ENCODE measurements around the gene RAB3IL1. TPM values are rescaled to one million over a fixed set of nuclear protein-coding genes. Genes with fewer than 3 reads are reported as not detected.

RAB3IL1 gene
- total RNA-seq, 2 experiments from 2014 or later: 0.28 to 1.6 TPM

- H3K4me3 Mint-ChIP-seq: no peak overlapping the region
- POLR2A ChIA-PET: interaction anchor here (1.3 kb wide), 1 partner anchor 156 kb away, joined by 3 read pairs; the partner anchor contains the start of genes FEN1 and TMEM258
- H3K27ac Mint-ChIP-seq: no peak overlapping the region
- DNase-seq (no peak), ATAC-seq (ENCODE audit: low read depth) (no peak)
- no peaks in the 10 kb centered on the region for H3K9me3 Mint-ChIP-seq
- H3K4me1 Mint-ChIP-seq: no peaks in the 10 kb centered on the region
- no peaks in the 10 kb centered on the region for H3K36me3 Mint-ChIP-seq
- peaks cover 3% of the 10 kb centered on the region for H3K27me3 Mint-ChIP-seq
Measured at GRCh38 chr11:61948505-61948904, 31.1 kb upstream of the RAB3IL1 start.

DNA sequence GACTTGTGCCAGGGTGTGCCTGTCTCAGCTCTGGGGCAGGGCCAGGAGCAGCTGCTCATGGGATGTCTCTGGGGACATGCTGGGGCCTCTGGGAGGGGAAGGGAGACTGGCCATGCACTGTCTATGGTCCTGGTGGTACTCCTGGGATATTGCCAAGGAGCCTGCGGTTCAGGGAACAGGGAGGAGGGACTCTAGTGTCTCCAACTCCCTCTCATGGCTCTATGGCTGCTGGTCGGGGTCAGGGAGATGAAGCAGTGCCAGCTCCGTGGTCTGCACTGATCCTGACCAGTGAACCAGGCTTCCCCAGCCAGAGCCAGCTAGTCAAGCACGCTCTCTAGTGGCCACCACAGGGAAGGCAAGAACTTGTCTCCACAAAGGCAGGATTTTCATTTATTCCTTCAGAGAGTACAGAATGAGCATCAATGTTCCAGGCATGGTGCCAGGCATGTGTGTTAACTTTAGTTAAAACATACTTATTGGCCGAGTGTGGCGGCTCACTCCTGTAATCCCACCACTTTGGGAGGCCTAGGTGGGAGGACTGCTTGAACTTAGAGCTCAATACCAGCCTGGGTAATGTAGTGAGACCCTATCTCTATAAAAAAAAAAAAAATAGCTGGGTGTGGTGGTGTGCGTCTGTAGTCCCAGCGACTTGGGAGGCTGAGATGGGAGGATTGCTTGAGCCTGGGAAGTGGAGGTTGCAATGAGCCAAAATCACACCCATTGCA, 30.3 kb upstream of the RAB3IL1 start:
- H3K27me3 Mint-ChIP-seq: peaks cover 3% of the 10 kb centered on the region
- no peaks in the 10 kb centered on the region for H3K9me3 Mint-ChIP-seq
- H3K4me1 Mint-ChIP-seq: no peaks in the 10 kb centered on the region
- ATAC-seq (ENCODE audit: low read depth) (peak; percentile 70), DNase-seq (peak; percentile 70)
- POLR2A ChIA-PET: interaction anchor here (1.0 to 1.5 kb wide), 3 partner anchors 20 to 155 kb away, joined by 3 to 4 read pairs (median 3); partner anchors contain the start of genes FEN1, FTH1 and TMEM258
- no peak overlapping the region for H3K4me3 Mint-ChIP-seq
- no peak overlapping the region for H3K27ac Mint-ChIP-seq
- H3K36me3 Mint-ChIP-seq: no peaks in the 10 kb centered on the region

DNA sequence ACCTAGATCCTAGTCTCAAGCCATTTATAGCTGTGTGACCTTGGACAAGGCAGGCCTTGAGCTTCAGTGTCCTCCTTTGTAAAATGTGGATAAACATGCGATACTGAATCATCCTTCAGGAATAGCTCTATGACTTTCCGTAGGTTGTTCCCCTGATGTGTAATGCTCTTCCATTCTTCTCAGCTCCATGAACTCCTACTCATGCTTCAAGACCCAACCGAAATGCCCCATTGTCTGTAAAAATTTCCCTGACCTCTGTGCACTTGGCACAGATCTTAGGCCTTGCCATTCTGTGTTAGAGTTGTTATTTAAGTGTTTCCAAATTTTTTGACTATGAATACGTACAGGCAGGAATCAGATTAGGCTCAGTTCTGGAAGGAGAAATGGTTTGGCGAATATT, 29.5 kb upstream of the RAB3IL1 start:
- POLR2A ChIA-PET: interaction anchor here (0.5 to 1.5 kb wide), 4 partner anchors 21 to 154 kb away, joined by 3 to 10 read pairs (median 4); partner anchors contain the start of genes FEN1, FTH1 and TMEM258
- Mint-ChIP-seq H3K27me3 (peaks cover 10% of the 10 kb centered on the region), H3K27ac (no peak overlapping the region), H3K36me3 (no peaks in the 10 kb centered on the region), H3K4me1 (no peaks in the 10 kb centered on the region), H3K9me3 (no peaks in the 10 kb centered on the region), H3K4me3 (no peak overlapping the region)
- DNase-seq (no peak), ATAC-seq (ENCODE audit: low read depth) (no peak)

- no peak for DNase-seq
- no peaks in the 10 kb centered on the region for H3K36me3 Mint-ChIP-seq
- H3K27me3 Mint-ChIP-seq: peaks cover 17% of the 10 kb centered on the region
- H3K4me3 Mint-ChIP-seq: no peak overlapping the region
- H3K4me1 Mint-ChIP-seq: no peaks in the 10 kb centered on the region
- no peak for ATAC-seq (ENCODE audit: low read depth)
- no peaks in the 10 kb centered on the region for H3K9me3 Mint-ChIP-seq
- POLR2A ChIA-PET: no interaction called here
- no peak overlapping the region for H3K27ac Mint-ChIP-seq
Measured at GRCh38 chr11:61945191-61945590, 27.8 kb upstream of the RAB3IL1 start.

DNA sequence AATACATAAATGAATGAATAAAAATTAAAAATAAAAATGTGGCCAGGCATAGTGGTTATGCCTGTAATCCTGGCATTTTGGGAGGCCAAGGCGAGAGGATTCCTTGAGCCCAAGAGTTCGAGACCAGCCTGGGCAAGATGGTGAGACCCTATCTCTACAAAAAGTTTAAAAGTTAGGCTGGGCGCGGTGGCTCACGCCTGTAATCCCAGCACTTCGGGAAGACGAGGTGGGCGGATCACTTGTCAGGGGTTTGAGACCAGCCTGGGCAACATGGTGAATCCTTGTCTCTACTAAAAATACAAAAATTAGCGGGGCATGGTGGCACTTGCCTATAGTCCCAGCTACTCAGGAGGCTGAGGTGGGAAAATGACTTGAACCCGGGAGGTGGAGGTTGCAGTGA, 23.1 kb upstream of the RAB3IL1 start:
- Mint-ChIP-seq H3K9me3 (peaks cover 3% of the 10 kb centered on the region), H3K4me1 (no peaks in the 10 kb centered on the region), H3K27me3 (peaks cover 36% of the 10 kb centered on the region), H3K4me3 (no peak overlapping the region), H3K27ac (no peak overlapping the region), H3K36me3 (peaks cover 1% of the 10 kb centered on the region)
- no peak for ATAC-seq (ENCODE audit: low read depth)
- POLR2A ChIA-PET: no interaction called here
- DNase-seq: no peak

DNA sequence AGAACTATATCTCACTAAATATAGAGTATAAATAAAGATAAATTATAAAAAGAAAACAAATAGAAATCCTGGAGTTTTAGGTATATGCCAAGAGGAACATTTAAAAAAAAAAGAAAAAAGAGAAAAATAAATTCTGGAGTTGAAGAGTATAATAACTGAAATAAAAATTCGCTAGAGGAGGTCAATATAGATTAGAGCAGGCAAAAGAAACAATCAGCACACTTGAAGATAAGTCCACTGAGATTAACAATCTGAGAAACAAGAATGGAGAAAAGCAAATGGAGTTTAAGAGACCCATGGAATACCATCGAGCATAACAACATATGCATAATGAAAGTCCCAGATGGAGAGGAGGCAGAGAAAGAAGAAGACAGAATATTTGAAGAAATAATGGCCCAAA, 18.5 kb upstream of the RAB3IL1 start:
- H3K9me3 Mint-ChIP-seq: peaks cover 3% of the 10 kb centered on the region
- no peak overlapping the region for H3K27ac Mint-ChIP-seq
- POLR2A ChIA-PET: no interaction called here
- ATAC-seq (ENCODE audit: low read depth): no peak
- DNase-seq: no peak
- H3K4me3 Mint-ChIP-seq: no peak overlapping the region
- H3K27me3 Mint-ChIP-seq: peaks cover 37% of the 10 kb centered on the region
- H3K36me3 Mint-ChIP-seq: peaks cover 1% of the 10 kb centered on the region
- no peaks in the 10 kb centered on the region for H3K4me1 Mint-ChIP-seq

DNA sequence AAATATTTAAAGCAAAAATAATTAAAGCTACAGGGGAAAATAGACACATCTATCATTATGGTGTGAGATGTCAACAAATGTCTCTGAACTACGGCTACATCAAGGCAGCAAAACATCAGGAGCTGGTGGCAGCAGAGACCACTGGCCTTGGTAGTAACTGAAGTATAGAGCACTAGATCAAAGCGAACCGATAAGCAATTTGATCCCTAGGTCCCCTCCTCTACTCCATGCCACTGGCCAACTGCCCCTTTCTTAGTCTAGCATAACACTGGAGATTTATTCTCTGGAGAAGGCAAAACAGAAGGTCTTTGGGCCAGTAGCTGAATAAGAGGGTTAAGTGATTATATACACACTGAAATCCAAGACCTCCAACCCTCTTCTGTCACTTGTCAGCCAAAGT, 13.6 kb upstream of the RAB3IL1 start:
- H3K4me3 Mint-ChIP-seq: no peak overlapping the region
- no peak overlapping the region for H3K27ac Mint-ChIP-seq
- DNase-seq (no peak), ATAC-seq (ENCODE audit: low read depth) (no peak)
- no peaks in the 10 kb centered on the region for H3K36me3 Mint-ChIP-seq
- peaks cover 5% of the 10 kb centered on the region for H3K4me1 Mint-ChIP-seq
- POLR2A ChIA-PET: no interaction called here
- peaks cover 20% of the 10 kb centered on the region for H3K27me3 Mint-ChIP-seq
- H3K9me3 Mint-ChIP-seq: peaks cover under 1% of the 10 kb centered on the region

DNA sequence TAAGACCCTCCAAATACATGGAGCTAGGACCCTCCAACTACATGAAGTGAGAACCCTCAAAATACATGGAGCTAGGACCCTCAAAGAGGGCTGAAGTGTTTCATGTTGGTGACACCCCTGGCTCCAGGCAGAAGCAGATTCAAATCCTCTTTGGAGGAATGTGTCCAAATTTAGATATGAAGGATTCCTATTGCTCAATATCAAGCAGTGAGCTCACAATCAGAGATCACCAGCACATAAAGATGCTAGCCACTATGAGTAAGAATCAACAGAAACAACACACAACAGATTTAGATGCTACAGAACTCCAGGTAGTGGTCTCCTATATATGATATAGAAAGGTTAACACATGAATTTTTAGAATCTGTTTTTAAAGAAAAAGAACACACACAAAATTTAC, 11.2 kb upstream of the RAB3IL1 start:
- Mint-ChIP-seq H3K27me3 (peaks cover 27% of the 10 kb centered on the region), H3K27ac (no peak overlapping the region), H3K36me3 (no peaks in the 10 kb centered on the region), H3K4me1 (peaks cover 5% of the 10 kb centered on the region), H3K4me3 (no peak overlapping the region), H3K9me3 (no peaks in the 10 kb centered on the region)
- POLR2A ChIA-PET: interaction anchor here (0.9 kb wide), 1 partner anchor 39 kb away, joined by 3 read pairs; the partner anchor contains the start of gene FTH1
- ATAC-seq (ENCODE audit: low read depth) (no peak), DNase-seq (no peak)

DNA sequence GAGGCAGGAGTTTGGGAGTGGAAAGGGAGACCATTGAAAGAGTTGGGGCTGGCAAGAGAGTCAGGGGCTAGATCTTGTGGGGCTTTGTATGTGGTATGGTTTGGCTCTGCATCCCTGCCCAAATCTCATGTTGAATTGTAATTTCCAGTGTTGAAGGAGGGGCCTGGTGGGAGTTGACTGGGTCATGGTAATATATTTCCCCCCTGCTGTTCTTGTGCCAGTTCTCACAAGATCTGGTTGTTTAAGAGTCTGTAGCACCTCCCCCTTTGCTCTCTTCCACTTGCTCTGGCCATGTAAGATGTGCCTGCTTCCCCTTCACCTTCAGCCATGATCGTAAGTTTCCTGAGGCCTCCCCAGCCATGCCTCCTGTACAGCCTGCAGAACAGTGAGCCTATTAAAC, 10.1 kb upstream of the RAB3IL1 start:
- Mint-ChIP-seq H3K4me3 (no peak overlapping the region), H3K9me3 (no peaks in the 10 kb centered on the region), H3K36me3 (no peaks in the 10 kb centered on the region), H3K27me3 (peaks cover 20% of the 10 kb centered on the region), H3K27ac (no peak overlapping the region), H3K4me1 (peaks cover 5% of the 10 kb centered on the region)
- DNase-seq: no peak
- POLR2A ChIA-PET: interaction anchor here (0.9 kb wide), 1 partner anchor 40 kb away, joined by 3 read pairs; the partner anchor contains the start of gene FTH1
- no peak for ATAC-seq (ENCODE audit: low read depth)

DNA sequence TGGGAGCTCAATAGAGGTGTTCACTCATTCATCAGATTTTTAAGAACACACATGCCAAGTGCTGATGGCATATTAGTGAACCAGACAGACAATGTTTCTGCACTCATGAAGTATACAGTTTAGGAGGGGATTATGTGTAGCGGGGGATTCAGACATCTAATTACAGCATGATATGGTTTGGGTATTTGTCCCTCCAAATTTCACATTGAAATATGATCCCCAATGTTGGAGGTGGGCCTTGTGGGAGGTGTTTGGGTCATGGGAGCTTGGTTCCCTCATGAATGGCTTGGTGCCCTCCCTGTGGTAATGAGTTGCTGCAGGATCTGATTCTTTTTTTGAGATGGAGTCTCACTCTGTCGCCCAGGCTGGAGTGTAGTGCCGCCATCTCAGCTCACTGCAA, 8.9 kb upstream of the RAB3IL1 start:
- Mint-ChIP-seq H3K4me3 (no peak overlapping the region), H3K9me3 (no peaks in the 10 kb centered on the region), H3K36me3 (no peaks in the 10 kb centered on the region), H3K4me1 (peaks cover 5% of the 10 kb centered on the region), H3K27ac (no peak overlapping the region), H3K27me3 (peaks cover 18% of the 10 kb centered on the region)
- POLR2A ChIA-PET: no interaction called here
- DNase-seq: no peak
- ATAC-seq (ENCODE audit: low read depth): no peak

DNA sequence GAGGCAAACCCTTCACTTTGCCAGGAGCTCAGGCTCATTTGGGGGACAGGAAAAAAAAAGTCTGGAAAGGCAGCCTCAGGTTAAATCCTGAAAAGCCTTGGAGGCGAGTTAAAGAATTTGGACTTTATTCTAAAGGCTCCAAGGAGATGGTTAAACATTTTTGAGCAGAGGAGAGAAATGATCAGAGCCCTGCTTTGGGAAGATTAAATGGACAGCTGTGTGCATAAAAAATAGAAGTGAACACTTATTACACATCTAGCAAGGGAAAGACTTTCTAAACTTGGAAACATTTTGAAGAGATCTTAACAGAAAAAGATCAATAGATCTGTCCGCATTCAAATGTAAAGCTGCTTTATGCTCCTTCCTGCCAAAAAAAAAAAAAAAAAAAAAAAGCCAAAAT, 8.4 kb upstream of the RAB3IL1 start:
- Mint-ChIP-seq H3K36me3 (no peaks in the 10 kb centered on the region), H3K4me3 (no peak overlapping the region), H3K4me1 (peaks cover 5% of the 10 kb centered on the region), H3K27me3 (peaks cover 17% of the 10 kb centered on the region), H3K27ac (no peak overlapping the region), H3K9me3 (no peaks in the 10 kb centered on the region)
- no peak for ATAC-seq (ENCODE audit: low read depth)
- POLR2A ChIA-PET: no interaction called here
- no peak for DNase-seq

- no peak for ATAC-seq (ENCODE audit: low read depth)
- no peak overlapping the region for H3K27ac Mint-ChIP-seq
- no peak overlapping the region for H3K4me3 Mint-ChIP-seq
- H3K9me3 Mint-ChIP-seq: no peaks in the 10 kb centered on the region
- no peak for DNase-seq
- POLR2A ChIA-PET: no interaction called here
- H3K27me3 Mint-ChIP-seq: peaks cover 26% of the 10 kb centered on the region
- H3K4me1 Mint-ChIP-seq: peaks cover 5% of the 10 kb centered on the region
- H3K36me3 Mint-ChIP-seq: no peaks in the 10 kb centered on the region
Measured at GRCh38 chr11:61924064-61924455, 6.7 kb upstream of the RAB3IL1 start.

- DNase-seq: no peak
- no peak overlapping the region for H3K27ac Mint-ChIP-seq
Measured at GRCh38 chr11:61923166-61924063, 6.0 kb upstream of the RAB3IL1 start.

More at GRCh38 chr11:61923166-61924063, 6.0 kb upstream of the RAB3IL1 start:
- Mint-ChIP-seq H3K36me3 (no peaks in the 10 kb centered on the region), H3K4me1 (peaks cover 5% of the 10 kb centered on the region), H3K4me3 (no peak overlapping the region), H3K9me3 (no peaks in the 10 kb centered on the region), H3K27me3 (peaks cover 32% of the 10 kb centered on the region)
- no peak for ATAC-seq (ENCODE audit: low read depth)
- POLR2A ChIA-PET: no interaction called here

Measured in activated naive CD8-positive, alpha-beta T cell treated with anti-CD3 and anti-CD28 coated beads, Interleukin-2, amount 10 ng/mL, durations not matched to agents 7 days and 5 days (primary cell).